ENCODE measurements around the gene ENPP1.

ENPP1 gene

DNA sequence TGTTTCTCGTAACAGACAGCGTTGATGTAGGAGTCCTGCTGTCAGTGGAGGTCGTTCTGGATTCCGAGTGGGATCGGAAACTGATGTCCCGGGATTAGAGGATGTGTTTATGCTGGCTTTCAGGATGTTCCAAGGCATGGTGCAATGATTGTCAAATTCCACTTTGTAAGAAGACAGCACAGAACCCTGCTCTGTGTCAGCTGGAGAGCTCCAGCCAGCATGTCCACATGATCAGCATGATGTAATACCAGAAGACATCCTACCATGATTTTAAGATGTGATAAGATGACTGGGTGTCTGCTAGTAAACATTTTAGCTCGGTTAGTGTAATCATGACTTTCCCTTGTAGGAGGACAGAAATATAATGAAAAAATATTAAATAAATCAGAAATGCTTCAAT lies 20.3 kb downstream of the ENPP1 start:
- no CpG with 5 or more reads among the region's 7 CpGs for WGBS (ENCODE audit: insufficient coverage, insufficient read length)
- Histone ChIP-seq H3K27me3 (ENCODE audit: control insufficient read depth, insufficient read depth, low read length) (no peaks in the 10 kb centered on the region), H3K4me1 (ENCODE audit: control insufficient read depth, insufficient read depth, low read length) (no peaks in the 10 kb centered on the region; the same call in 1 of the 2 replicates)

GRCh38 chr6:131828951-131829350 lies 21.1 kb downstream of the ENPP1 start:
- H3K4me3 ChIP-seq (ENCODE audit: low read length), result no peak overlapping the region
- 100% methylated on average over 1 of the region's 2 CpGs for WGBS (ENCODE audit: insufficient coverage, insufficient read length)
- no peak overlapping the region for H3K27ac ChIP-seq (ENCODE audit: low read length)
- H3K9me3 ChIP-seq (ENCODE audit: control insufficient read depth, insufficient read depth, low read length), result no peaks in the 10 kb centered on the region
- H3K36me3 ChIP-seq (ENCODE audit: control insufficient read depth, insufficient read depth, low read length), result no peaks in the 10 kb centered on the region
- no peak for DNase-seq (ENCODE audit: low read depth, low spot score)
- H3K27me3 ChIP-seq (ENCODE audit: control insufficient read depth, insufficient read depth, low read length), result no peaks in the 10 kb centered on the region
- no peaks in the 10 kb centered on the region; the same call in 1 of the 2 replicates for H3K4me1 ChIP-seq (ENCODE audit: control insufficient read depth, insufficient read depth, low read length)

More for the DNA sequence above, 20.3 kb downstream of the ENPP1 start:
- Histone ChIP-seq H3K4me3 (ENCODE audit: low read length) (no peak overlapping the region), H3K27ac (ENCODE audit: low read length) (no peak overlapping the region), H3K9me3 (ENCODE audit: control insufficient read depth, insufficient read depth, low read length) (no peaks in the 10 kb centered on the region), H3K36me3 (ENCODE audit: control insufficient read depth, insufficient read depth, low read length) (no peaks in the 10 kb centered on the region)
- no peak for DNase-seq (ENCODE audit: low read depth, low spot score)

- H3K36me3 ChIP-seq (ENCODE audit: control insufficient read depth, insufficient read depth, low read length), result no peaks in the 10 kb centered on the region
- H3K9me3 ChIP-seq (ENCODE audit: control insufficient read depth, insufficient read depth, low read length), result no peaks in the 10 kb centered on the region
- DNase-seq (ENCODE audit: low read depth, low spot score), result no peak
- no CpG with 5 or more reads among the region's 4 CpGs for WGBS (ENCODE audit: insufficient coverage, insufficient read length)
- no peaks in the 10 kb centered on the region for H3K27me3 ChIP-seq (ENCODE audit: control insufficient read depth, insufficient read depth, low read length)
- no peaks in the 10 kb centered on the region; the same call in 1 of the 2 replicates for H3K4me1 ChIP-seq (ENCODE audit: control insufficient read depth, insufficient read depth, low read length)
- H3K27ac ChIP-seq (ENCODE audit: low read length), result no peak overlapping the region
- H3K4me3 ChIP-seq (ENCODE audit: low read length), result no peak overlapping the region
Observed at GRCh38 chr6:131831392-131831791, 23.6 kb downstream of the ENPP1 start.

GRCh38 chr6:131831886-131832285 lies 24.1 kb downstream of the ENPP1 start:
- H3K4me3 ChIP-seq (ENCODE audit: low read length), result no peak overlapping the region
- no peaks in the 10 kb centered on the region for H3K27me3 ChIP-seq (ENCODE audit: control insufficient read depth, insufficient read depth, low read length)
- no peaks in the 10 kb centered on the region; the same call in 1 of the 2 replicates for H3K4me1 ChIP-seq (ENCODE audit: control insufficient read depth, insufficient read depth, low read length)
- H3K9me3 ChIP-seq (ENCODE audit: control insufficient read depth, insufficient read depth, low read length), result no peaks in the 10 kb centered on the region
- no peak for DNase-seq (ENCODE audit: low read depth, low spot score)
- WGBS (ENCODE audit: insufficient coverage, insufficient read length), result no CpG with 5 or more reads among the region's 1 CpG
- no peaks in the 10 kb centered on the region for H3K36me3 ChIP-seq (ENCODE audit: control insufficient read depth, insufficient read depth, low read length)
- H3K27ac ChIP-seq (ENCODE audit: low read length), result no peak overlapping the region

GRCh38 chr6:131832363-131832762 lies 24.5 kb downstream of the ENPP1 start:
- Histone ChIP-seq H3K27me3 (ENCODE audit: control insufficient read depth, insufficient read depth, low read length) (no peaks in the 10 kb centered on the region), H3K36me3 (ENCODE audit: control insufficient read depth, insufficient read depth, low read length) (no peaks in the 10 kb centered on the region), H3K4me3 (ENCODE audit: low read length) (no peak overlapping the region), H3K9me3 (ENCODE audit: control insufficient read depth, insufficient read depth, low read length) (no peaks in the 10 kb centered on the region), H3K27ac (ENCODE audit: low read length) (no peak overlapping the region), H3K4me1 (ENCODE audit: control insufficient read depth, insufficient read depth, low read length) (no peaks in the 10 kb centered on the region; the same call in 1 of the 2 replicates)
- WGBS (ENCODE audit: insufficient coverage, insufficient read length), result no CpG with 5 or more reads among the region's 1 CpG
- no peak for DNase-seq (ENCODE audit: low read depth, low spot score)

DNA sequence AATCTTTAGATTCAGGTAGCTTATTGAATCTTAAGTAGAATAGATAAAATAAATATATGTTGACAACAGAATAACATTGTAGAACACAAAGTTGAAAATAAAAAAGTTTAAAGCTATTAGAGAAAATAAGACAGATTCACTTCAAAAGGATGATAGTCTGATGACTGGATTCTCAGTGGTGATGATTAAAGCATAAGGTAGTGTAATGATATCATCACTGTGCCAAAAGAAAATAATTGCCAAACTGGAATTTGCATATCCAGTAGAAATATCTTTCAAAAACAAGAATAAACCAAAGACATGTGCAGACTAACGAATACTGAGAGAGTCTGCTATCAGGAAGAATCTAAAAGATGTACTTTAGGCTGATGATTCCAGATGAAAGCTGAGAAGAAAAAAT lies 30.2 kb downstream of the ENPP1 start:
- no CpG with 5 or more reads among the region's 1 CpG for WGBS (ENCODE audit: insufficient coverage, insufficient read length)
- no peaks in the 10 kb centered on the region for H3K9me3 ChIP-seq (ENCODE audit: control insufficient read depth, insufficient read depth, low read length)
- H3K27me3 ChIP-seq (ENCODE audit: control insufficient read depth, insufficient read depth, low read length), result no peaks in the 10 kb centered on the region
- H3K4me3 ChIP-seq (ENCODE audit: low read length), result no peak overlapping the region
- no peak for DNase-seq (ENCODE audit: low read depth, low spot score)
- H3K27ac ChIP-seq (ENCODE audit: low read length), result no peak overlapping the region
- no peaks in the 10 kb centered on the region for H3K36me3 ChIP-seq (ENCODE audit: control insufficient read depth, insufficient read depth, low read length)
- no peaks in the 10 kb centered on the region for H3K4me1 ChIP-seq (ENCODE audit: control insufficient read depth, insufficient read depth, low read length)

DNA sequence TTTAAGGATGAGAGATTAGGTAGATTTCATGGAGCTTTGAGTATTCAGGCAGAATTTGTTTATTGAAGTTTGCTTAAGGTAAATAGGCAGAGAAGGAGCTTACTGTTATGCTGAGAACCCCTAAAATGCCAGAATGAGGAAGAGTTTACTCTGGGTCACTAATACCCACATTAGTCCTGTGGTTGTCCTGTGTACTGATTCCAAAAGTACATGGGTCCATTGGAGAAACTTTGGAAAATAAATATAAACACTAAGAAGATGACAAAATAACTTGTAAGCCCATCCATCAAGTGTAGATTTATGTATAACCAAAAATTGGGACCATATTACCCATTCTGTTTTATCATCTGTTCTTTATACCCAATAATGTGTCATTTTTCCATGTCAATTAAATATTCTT lies 31.6 kb downstream of the ENPP1 start:
- DNase-seq (ENCODE audit: low read depth, low spot score), result no peak
- H3K27me3 ChIP-seq (ENCODE audit: control insufficient read depth, insufficient read depth, low read length), result no peaks in the 10 kb centered on the region
- no peak overlapping the region for H3K4me3 ChIP-seq (ENCODE audit: low read length)
- H3K4me1 ChIP-seq (ENCODE audit: control insufficient read depth, insufficient read depth, low read length), result no peaks in the 10 kb centered on the region
- H3K36me3 ChIP-seq (ENCODE audit: control insufficient read depth, insufficient read depth, low read length), result no peaks in the 10 kb centered on the region
- no peaks in the 10 kb centered on the region for H3K9me3 ChIP-seq (ENCODE audit: control insufficient read depth, insufficient read depth, low read length)
- H3K27ac ChIP-seq (ENCODE audit: low read length), result no peak overlapping the region

DNA sequence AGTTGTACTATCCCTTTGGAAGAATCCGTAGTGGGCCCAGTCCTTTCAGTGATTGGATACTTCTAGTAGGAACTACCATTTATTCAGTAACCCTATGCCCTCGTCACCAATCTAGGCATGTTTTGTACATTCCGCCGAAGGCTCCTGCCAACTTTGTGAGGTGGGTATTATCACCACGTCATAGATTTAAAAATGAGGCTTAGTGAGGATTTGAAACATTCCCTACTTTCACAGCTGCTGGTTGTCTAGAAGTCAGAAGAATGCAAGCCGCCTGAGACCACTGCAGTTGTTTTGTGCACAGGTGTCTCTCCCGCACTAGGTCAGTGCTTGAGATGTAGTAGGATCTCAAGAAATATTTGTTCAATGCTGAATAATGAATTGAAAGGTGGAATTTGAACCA lies 32.6 kb downstream of the ENPP1 start:
- Histone ChIP-seq H3K27me3 (ENCODE audit: control insufficient read depth, insufficient read depth, low read length) (no peaks in the 10 kb centered on the region), H3K36me3 (ENCODE audit: control insufficient read depth, insufficient read depth, low read length) (no peaks in the 10 kb centered on the region), H3K27ac (ENCODE audit: low read length) (no peak overlapping the region), H3K4me3 (ENCODE audit: low read length) (no peak overlapping the region), H3K9me3 (ENCODE audit: control insufficient read depth, insufficient read depth, low read length) (no peaks in the 10 kb centered on the region), H3K4me1 (ENCODE audit: control insufficient read depth, insufficient read depth, low read length) (no peaks in the 10 kb centered on the region)
- WGBS (ENCODE audit: insufficient coverage, insufficient read length), result no CpG with 5 or more reads among the region's 7 CpGs
- DNase-seq (ENCODE audit: low read depth, low spot score), result no peak

GRCh38 chr6:131840936-131841583 lies 33.2 kb downstream of the ENPP1 start:
- WGBS (ENCODE audit: insufficient coverage, insufficient read length), result no CpG with 5 or more reads among the region's 5 CpGs
- no peak for DNase-seq (ENCODE audit: low read depth, low spot score)
- H3K36me3 ChIP-seq (ENCODE audit: control insufficient read depth, insufficient read depth, low read length), result no peaks in the 10 kb centered on the region
- H3K4me1 ChIP-seq (ENCODE audit: control insufficient read depth, insufficient read depth, low read length), result no peaks in the 10 kb centered on the region
- H3K4me3 ChIP-seq (ENCODE audit: low read length), result no peak overlapping the region
- no peaks in the 10 kb centered on the region for H3K9me3 ChIP-seq (ENCODE audit: control insufficient read depth, insufficient read depth, low read length)
- no peaks in the 10 kb centered on the region for H3K27me3 ChIP-seq (ENCODE audit: control insufficient read depth, insufficient read depth, low read length)
- H3K27ac ChIP-seq (ENCODE audit: low read length), result no peak overlapping the region

DNA sequence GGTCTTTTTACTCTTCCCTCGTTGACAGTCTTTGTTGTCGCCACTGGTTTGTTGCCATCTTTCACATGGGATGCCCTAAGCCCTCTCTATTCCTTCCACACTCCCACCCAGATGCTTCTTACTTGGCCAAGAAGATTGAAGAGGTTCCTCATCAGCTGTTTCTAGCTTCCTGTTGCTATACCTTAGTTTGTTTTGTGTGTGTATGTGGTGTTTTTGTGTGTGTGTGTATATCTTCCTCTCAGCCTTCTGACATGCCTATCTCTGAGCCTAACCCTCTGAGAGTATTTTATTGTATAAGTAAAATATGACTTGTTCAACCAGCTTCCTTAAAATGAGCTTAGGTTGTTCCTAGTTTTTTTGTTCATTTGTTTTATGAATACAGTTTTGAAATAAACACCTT lies 35.9 kb downstream of the ENPP1 start:
- Histone ChIP-seq H3K4me1 (ENCODE audit: control insufficient read depth, insufficient read depth, low read length) (no peaks in the 10 kb centered on the region), H3K4me3 (ENCODE audit: low read length) (no peak overlapping the region), H3K27ac (ENCODE audit: low read length) (no peak overlapping the region), H3K36me3 (ENCODE audit: control insufficient read depth, insufficient read depth, low read length) (no peaks in the 10 kb centered on the region), H3K27me3 (ENCODE audit: control insufficient read depth, insufficient read depth, low read length) (no peaks in the 10 kb centered on the region), H3K9me3 (ENCODE audit: control insufficient read depth, insufficient read depth, low read length) (no peaks in the 10 kb centered on the region)
- no CpG with 5 or more reads among the region's 2 CpGs for WGBS (ENCODE audit: insufficient coverage, insufficient read length)
- DNase-seq (ENCODE audit: low read depth, low spot score), result no peak

DNA sequence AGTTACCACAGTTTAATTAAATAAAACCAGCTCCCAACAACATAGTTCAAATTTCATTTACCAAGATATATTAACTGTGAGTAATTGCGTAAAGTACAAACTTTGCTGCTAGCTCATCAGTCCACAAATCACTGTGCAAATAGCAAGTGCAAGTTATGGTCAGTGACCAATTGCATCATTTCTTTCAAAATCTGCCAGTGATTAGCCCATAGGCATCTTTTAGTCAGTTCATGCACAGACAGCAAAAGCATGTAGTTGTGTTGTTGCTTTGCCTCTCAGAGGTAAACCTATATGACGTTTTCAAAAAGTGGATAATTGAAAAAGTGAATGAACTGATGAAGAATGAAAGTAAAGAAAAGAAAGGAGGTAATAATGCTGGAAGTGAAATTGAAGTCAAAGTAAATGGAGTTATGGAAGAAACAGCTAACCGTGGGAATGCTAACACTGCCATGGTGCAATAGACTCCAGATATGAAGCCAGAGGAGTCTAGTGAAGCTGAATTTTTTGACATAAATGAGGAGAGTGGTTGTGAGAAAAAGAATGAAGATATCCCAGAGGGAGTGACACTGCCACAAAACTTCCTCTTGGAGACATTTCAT lies 36.5 kb downstream of the ENPP1 start:
- Histone ChIP-seq H3K4me3 (ENCODE audit: low read length) (no peak overlapping the region), H3K9me3 (ENCODE audit: control insufficient read depth, insufficient read depth, low read length) (no peaks in the 10 kb centered on the region), H3K36me3 (ENCODE audit: control insufficient read depth, insufficient read depth, low read length) (no peaks in the 10 kb centered on the region), H3K4me1 (ENCODE audit: control insufficient read depth, insufficient read depth, low read length) (no peaks in the 10 kb centered on the region), H3K27me3 (ENCODE audit: control insufficient read depth, insufficient read depth, low read length) (no peaks in the 10 kb centered on the region), H3K27ac (ENCODE audit: low read length) (no peak overlapping the region)
- no peak for DNase-seq (ENCODE audit: low read depth, low spot score)
- WGBS (ENCODE audit: insufficient coverage, insufficient read length), result 100% methylated on average over 1 of the region's 3 CpGs

All from iPS DF 6.9 (cell line).